Vagina (tissue), 2 donors: ENCODE measurements around the gene FAM53A.

Experiments used
- CTCF ChIP-seq, 3 experiments: fragments of 450-650 bp in 2 of 3; fragments of 200-600 bp in 1 of 3; sonication (generic) in 1 of 3; IDR thresholded peaks; one replicate each; pipeline ENCODE4 v1.5.1; 2017 to 2019; ENCODE audit warnings: antibody characterized with exemption in 3 of 3, mild to moderate bottlenecking in 2 of 3, moderate library complexity in 2 of 3
- POLR2A ChIP-seq, 2 donors: fragments of 450-650 bp; IDR thresholded peaks; one replicate each; pipeline ENCODE4 v1.6.1; 2017; ENCODE audit warnings: antibody characterized with exemption in 2 of 2, mild to moderate bottlenecking in 2 of 2, moderate library complexity in 2 of 2
- POLR2AphosphoS5 ChIP-seq, 2 donors: sonication (generic); formaldehyde crosslinking; IDR thresholded peaks; one replicate each; pipeline ENCODE4 v1.9.0; 2017; ENCODE audit warnings: antibody characterized with exemption in 2 of 2, mild to moderate bottlenecking in 2 of 2, low read depth in 1 of 2; ENCODE audit not compliant: insufficient read depth in 1 of 2

- no peak for TF ChIP-seq CTCF (IDR thresholded peaks at IDR 0.05)
- TF ChIP-seq POLR2AphosphoS5 (IDR thresholded peaks at IDR 0.05; ENCODE audit: insufficient read depth in 1 of 2, low read depth in 1 of 2), result no peak
- TF ChIP-seq POLR2A (IDR thresholded peaks at IDR 0.05), result no peak
Measured at GRCh38 chr4:1596393-1596792, 87.7 kb downstream of the FAM53A start.
